PC-3 (cell line): ENCODE data around the gene ADCK2. TPM values are rescaled to one million over a fixed set of nuclear protein-coding genes. Genes with fewer than 3 reads are reported as not detected.

Source experiments
- ATAC-seq: fragments of 200-7000 bp; cut with Tn5 transposase; 2 replicates; pipeline ENCODE4 v1.9.1; 2020; ENCODE audit warnings: mild to moderate bottlenecking, moderate library complexity
- BruUV-seq: library from RNA; stranded (reverse); fragments of 400-500 nt; replicated peaks from 2 replicates; lab custom pipeline; 2021; lab: Mats Ljungman, UMichigan
- CTCF ChIA-PET: fragments of 300-600 bp; sonication (Branson Sonifier 250); formaldehyde crosslinking; loops from one replicate; lab custom pipeline; 2022; ENCODE audit warnings: antibody characterized with exemption; lab: Charles Lee
- POLR2A ChIA-PET: fragments of 300-600 bp; sonication (Branson Sonifier 250); formaldehyde crosslinking; loops from one replicate; lab custom pipeline; 2022; ENCODE audit warnings: antibody characterized with exemption; ENCODE audit not compliant: unreplicated experiment; lab: Charles Lee
- DNase-seq: peaks from one replicate; pipeline ENCODE4 v3.0.0-alpha.2; 2015
- H2AFZ ChIP-seq: fragments of 300-600 bp; sonication (generic); 2 replicates; pipeline ENCODE4 v1.6.0; 2016; ENCODE audit warnings: antibody characterized with exemption, low read length
- H3F3A ChIP-seq: fragments of 300-600 bp; sonication (generic); one replicate; pipeline ENCODE4 v1.6.0; 2017; ENCODE audit warnings: antibody characterized with exemption, low read length, control low read depth, mild to moderate bottlenecking; ENCODE audit not compliant: unreplicated experiment
- H3K27ac ChIP-seq: fragments of 300-600 bp; sonication (generic); 2 replicates; pipeline ENCODE4 v1.5.1; 2016; ENCODE audit warnings: mild to moderate bottlenecking, low read length
- H3K27me3 ChIP-seq: fragments of 300-600 bp; sonication (generic); 2 replicates; pipeline ENCODE4 v1.6.1; 2016; ENCODE audit warnings: low read length, mixed read lengths
- H3K36me3 ChIP-seq: fragments of 300-600 bp; sonication (generic); 2 replicates; pipeline ENCODE4 v1.6.1; 2016; ENCODE audit warnings: low read depth, mixed run types, low read length, mixed read lengths
- H3K4me1 ChIP-seq: fragments of 300-600 bp; sonication (generic); 2 replicates; pipeline ENCODE4 v1.5.1; 2016; ENCODE audit warnings: low read length; ENCODE audit not compliant: insufficient read depth
- H3K4me2 ChIP-seq: fragments of 300-600 bp; sonication (generic); 2 replicates; pipeline ENCODE4 v1.6.0; 2016; ENCODE audit warnings: low read length
- H3K4me3 ChIP-seq: fragments of 300-600 bp; sonication (generic); 2 replicates; pipeline ENCODE4 v1.5.1; 2016; ENCODE audit warnings: mild to moderate bottlenecking, low read length, mixed read lengths
- H3K79me2 ChIP-seq: fragments of 300-600 bp; sonication (generic); 2 replicates; pipeline ENCODE4 v1.6.1; 2017; ENCODE audit warnings: low read length, mixed read lengths
- H3K9ac ChIP-seq: fragments of 300-600 bp; sonication (generic); 2 replicates; pipeline ENCODE4 v1.6.0; 2016; ENCODE audit warnings: mild to moderate bottlenecking, low read length
- H3K9me2 ChIP-seq: fragments of 300-600 bp; sonication (generic); replicated peaks from 2 replicates; pipeline ENCODE4 v1.6.1; 2016; ENCODE audit warnings: mixed run types, low read length, mixed read lengths
- H3K9me3 ChIP-seq: fragments of 300-600 bp; sonication (generic); 2 replicates; pipeline ENCODE4 v1.6.1; 2016; ENCODE audit warnings: low read length, mixed read lengths
- H4K20me1 ChIP-seq: fragments of 300-600 bp; sonication (generic); 2 replicates; pipeline ENCODE4 v1.6.1; 2016; ENCODE audit warnings: low read length, mixed read lengths
- EZH2 ChIP-seq: fragments of 300-600 bp; sonication (generic); IDR thresholded peaks from one replicate; pipeline ENCODE4 v1.6.1; 2017; ENCODE audit warnings: antibody characterized with exemption, mild to moderate bottlenecking, low read length; ENCODE audit not compliant: unreplicated experiment
- EZH2phosphoT487 ChIP-seq: fragments of 300-600 bp; sonication (generic); IDR thresholded peaks from 2 replicates; pipeline ENCODE4 v1.6.1; 2018; ENCODE audit warnings: mild to moderate bottlenecking, antibody characterized with exemption, low read length, borderline replicate concordance
- intact Hi-C: fragments of 100-400 bp; cut with micrococcal nuclease; formaldehyde crosslinking; loops from 2 replicates; pipeline ENCODE4 v1.9.0; 2023
- total RNA-seq: library from RNA; depleted of rRNA; stranded (reverse); fragments of >200 nt; gene quantifications from 2 replicates; pipeline ENCODE4 v1.2.3, GENCODE V29; 2014
- TF ChIP-seq, protein P1 (sequence below): fragments of 300-600 bp; sonication (generic); conservative IDR thresholded peaks from 2 replicates; pipeline ENCODE4 v1.5.1; 2017; ENCODE audit warnings: antibody characterized with exemption, low read depth, mild to moderate bottlenecking, low read length

Gene ADCK2
- total RNA-seq, 1 experiment from 2014 or later, result 29.4 TPM

DNA sequence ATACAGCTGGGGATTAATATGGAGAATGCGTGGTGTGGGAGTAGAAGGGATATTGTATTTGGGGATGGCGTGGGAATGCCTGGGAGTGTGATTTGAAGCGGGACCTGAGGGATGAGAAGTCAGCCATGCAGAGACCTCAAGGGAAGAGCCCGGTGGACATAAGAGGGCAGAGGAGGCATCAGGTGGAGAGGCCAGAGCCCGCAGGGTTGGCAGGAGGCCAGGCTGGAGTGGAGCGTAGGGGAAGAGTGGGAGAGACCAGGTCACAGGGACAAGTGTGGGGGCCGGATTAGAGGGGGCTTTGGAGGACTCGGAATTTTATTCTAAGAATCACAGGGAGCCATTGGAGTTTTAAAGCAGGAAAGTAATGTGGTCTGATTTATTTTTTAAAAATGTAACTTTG lies 25.7 kb downstream of the ADCK2 start:
- Histone ChIP-seq H3K9me3 (no peaks in the 10 kb centered on the region), H3K79me2 (peaks cover 65% of the 10 kb centered on the region), H3K27me3 (no peaks in the 10 kb centered on the region), H3K27ac (no peak overlapping the region), H3K36me3 (0 out of 2 replicates have a peak, but pooled peaks cover 2% of the 10 kb centered on the region), H3K9ac (no peak overlapping the region), H3K4me1 (peaks cover 17% of the 10 kb centered on the region; the same call in 1 of the 2 replicates), H3K9me2 (no peaks in the 10 kb centered on the region), H4K20me1 (peaks cover 8% of the 10 kb centered on the region; the same call in 1 of the 2 replicates), H3F3A (no peaks in the 10 kb centered on the region), H2AFZ (no peak overlapping the region), H3K4me2 (peak overlapping the region; percentile 89), H3K4me3 (peak overlapping the region; percentile 88)
- CTCF ChIA-PET, result no interaction called here
- DNase-seq (no peak), ATAC-seq (no peak)
- TF ChIP-seq EZH2 (no peak), EZH2phosphoT487 (no peak)
- TF ChIP-seq, protein P1, sequence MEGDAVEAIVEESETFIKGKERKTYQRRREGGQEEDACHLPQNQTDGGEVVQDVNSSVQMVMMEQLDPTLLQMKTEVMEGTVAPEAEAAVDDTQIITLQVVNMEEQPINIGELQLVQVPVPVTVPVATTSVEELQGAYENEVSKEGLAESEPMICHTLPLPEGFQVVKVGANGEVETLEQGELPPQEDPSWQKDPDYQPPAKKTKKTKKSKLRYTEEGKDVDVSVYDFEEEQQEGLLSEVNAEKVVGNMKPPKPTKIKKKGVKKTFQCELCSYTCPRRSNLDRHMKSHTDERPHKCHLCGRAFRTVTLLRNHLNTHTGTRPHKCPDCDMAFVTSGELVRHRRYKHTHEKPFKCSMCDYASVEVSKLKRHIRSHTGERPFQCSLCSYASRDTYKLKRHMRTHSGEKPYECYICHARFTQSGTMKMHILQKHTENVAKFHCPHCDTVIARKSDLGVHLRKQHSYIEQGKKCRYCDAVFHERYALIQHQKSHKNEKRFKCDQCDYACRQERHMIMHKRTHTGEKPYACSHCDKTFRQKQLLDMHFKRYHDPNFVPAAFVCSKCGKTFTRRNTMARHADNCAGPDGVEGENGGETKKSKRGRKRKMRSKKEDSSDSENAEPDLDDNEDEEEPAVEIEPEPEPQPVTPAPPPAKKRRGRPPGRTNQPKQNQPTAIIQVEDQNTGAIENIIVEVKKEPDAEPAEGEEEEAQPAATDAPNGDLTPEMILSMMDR, result no peak
- POLR2A ChIA-PET, result no interaction called here
- no TSS peak for BruUV-seq
- intact Hi-C loops, result no loop called here

DNA sequence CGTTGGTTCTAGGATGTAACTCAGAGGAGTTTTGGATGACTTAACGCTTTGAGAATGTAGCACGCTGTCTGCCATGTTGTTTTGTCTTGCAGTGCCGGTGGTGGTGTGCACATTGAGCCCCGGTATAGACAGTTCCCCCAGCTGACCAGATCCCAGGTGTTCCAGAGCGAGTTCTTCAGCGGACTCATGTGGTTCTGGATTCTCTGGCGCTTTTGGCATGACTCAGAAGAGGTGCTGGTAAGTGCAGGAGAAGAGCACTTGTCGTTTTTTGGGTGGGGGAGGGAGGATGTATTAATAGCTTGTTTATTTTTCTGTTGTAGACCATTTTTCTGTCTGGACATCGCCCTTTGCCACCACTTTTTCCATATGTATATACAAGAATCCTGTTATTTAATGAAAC lies 30.0 kb downstream of the ADCK2 start:
- H3K79me2 ChIP-seq, result peaks cover 65% of the 10 kb centered on the region
- POLR2A ChIA-PET, result no interaction called here

DNA sequence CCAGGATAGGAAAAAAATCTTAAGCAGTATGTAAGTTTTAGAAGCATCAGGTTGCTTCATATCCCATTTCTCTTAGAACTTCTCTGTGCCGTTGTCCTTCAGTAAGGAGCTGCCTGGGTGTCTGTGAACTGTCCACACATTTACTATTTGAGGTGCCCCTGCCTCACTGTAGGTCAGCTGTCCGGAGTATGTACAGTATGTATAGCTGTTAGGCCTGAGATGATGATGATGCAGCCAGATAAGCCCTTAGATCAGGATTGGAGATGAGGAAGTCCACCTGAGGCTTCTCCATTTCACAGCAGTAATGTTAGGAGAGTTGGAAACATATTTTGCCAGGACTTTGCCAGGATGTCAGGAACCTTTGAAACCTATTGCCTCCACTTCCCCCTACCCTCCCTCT lies 31.5 kb downstream of the ADCK2 start:
- H3K27me3 ChIP-seq, result no peaks in the 10 kb centered on the region
- no peak overlapping the region for H3K4me2 ChIP-seq
- H3K9ac ChIP-seq, result no peak overlapping the region
- H3K9me2 ChIP-seq, result no peaks in the 10 kb centered on the region
- H3K9me3 ChIP-seq, result no peaks in the 10 kb centered on the region
- H3F3A ChIP-seq, result no peaks in the 10 kb centered on the region
- peaks cover 50% of the 10 kb centered on the region for H3K79me2 ChIP-seq
- DNase-seq (no peak), ATAC-seq (no peak)
- H3K27ac ChIP-seq, result no peak overlapping the region
- intact Hi-C loops, result no loop called here
- H2AFZ ChIP-seq, result no peak overlapping the region
- no peak for TF ChIP-seq EZH2
- TF ChIP-seq EZH2phosphoT487, result no peak
- TF ChIP-seq, protein P1, result no peak
- H3K4me3 ChIP-seq, result no peak overlapping the region
- H4K20me1 ChIP-seq, result no peaks in the 10 kb centered on the region; the same call in 1 of the 2 replicates
- no TSS peak for BruUV-seq
- H3K36me3 ChIP-seq, result peaks cover 2% of the 10 kb centered on the region; the same call in 1 of the 2 replicates
- CTCF ChIA-PET, result no interaction called here
- H3K4me1 ChIP-seq, result no peaks in the 10 kb centered on the region
- POLR2A ChIA-PET, result no interaction called here

More for the DNA sequence above, 30.0 kb downstream of the ADCK2 start:
- Histone ChIP-seq H3K36me3 (peaks cover 2% of the 10 kb centered on the region; the same call in 1 of the 2 replicates), H2AFZ (no peak overlapping the region), H3K9ac (no peak overlapping the region), H3K4me2 (no peak overlapping the region), H3K9me2 (no peaks in the 10 kb centered on the region), H4K20me1 (peaks cover 8% of the 10 kb centered on the region; the same call in 1 of the 2 replicates), H3K27me3 (no peaks in the 10 kb centered on the region), H3K27ac (no peak overlapping the region), H3F3A (no peaks in the 10 kb centered on the region), H3K4me1 (peaks cover 7% of the 10 kb centered on the region; the same call in 1 of the 2 replicates), H3K9me3 (no peaks in the 10 kb centered on the region), H3K4me3 (no peak overlapping the region)
- CTCF ChIA-PET, result no interaction called here
- BruUV-seq, result no TSS peak
- DNase-seq (no peak), ATAC-seq (no peak)
- intact Hi-C loops, result no loop called here
- TF ChIP-seq, protein P1, result no peak
- TF ChIP-seq EZH2phosphoT487 (no peak), EZH2 (no peak)
